PC-9 (cell line): ENCODE results near the gene ANKRD17. TPM values are rescaled to one million over a fixed set of nuclear protein-coding genes. Genes with fewer than 3 reads are reported as not detected.

Experiments used
- BruUV-seq: library from RNA; stranded (reverse); fragments of 400-500 nt; replicated peaks from 2 replicates; lab custom pipeline; 2021; lab: Mats Ljungman, UMichigan
- CTCF ChIA-PET: fragments of 300-600 bp; sonication (Branson Sonifier 250); formaldehyde crosslinking; loops from one replicate; lab custom pipeline; 2022; ENCODE audit warnings: antibody characterized with exemption; lab: Charles Lee
- POLR2A ChIA-PET: fragments of 300-600 bp; sonication (Branson Sonifier 250); formaldehyde crosslinking; loops from one replicate; lab custom pipeline; 2022; ENCODE audit warnings: antibody characterized with exemption; ENCODE audit not compliant: unreplicated experiment; lab: Charles Lee
- DNase-seq, 2 experiments: peaks; one replicate each; pipeline versions ENCODE4 v3.0.0 to v3.0.0-alpha.2; 2015 to 2022; ENCODE audit warnings: mixed read lengths in 1 of 2
- H2AFZ ChIP-seq: fragments of 200-600 bp; sonication (generic); 2 replicates; pipeline ENCODE4 v1.8.1; 2017; ENCODE audit warnings: antibody characterized with exemption
- H3F3A ChIP-seq: fragments of 200-600 bp; sonication (generic); 2 replicates; pipeline ENCODE4 v1.8.1; 2017; ENCODE audit warnings: antibody characterized with exemption, mild to moderate bottlenecking, low read depth; ENCODE audit not compliant: insufficient read depth
- H3K27ac ChIP-seq: fragments of 200-600 bp; sonication (generic); 2 replicates; pipeline ENCODE4 v1.6.1; 2016; ENCODE audit warnings: mixed run types
- H3K27me3 ChIP-seq: fragments of 200-600 bp; sonication (generic); 2 replicates; pipeline ENCODE4 v1.6.1; 2016; ENCODE audit warnings: low read depth, mixed run types; ENCODE audit not compliant: insufficient read depth
- H3K36me3 ChIP-seq: fragments of 200-600 bp; sonication (generic); 2 replicates; pipeline ENCODE4 v1.6.1; 2016; ENCODE audit warnings: low read depth, mixed run types
- H3K4me1 ChIP-seq: fragments of 200-600 bp; sonication (generic); replicated peaks from 2 replicates; pipeline ENCODE4 v1.6.1; 2016; ENCODE audit warnings: mixed run types; ENCODE audit not compliant: insufficient read depth
- H3K4me2 ChIP-seq: fragments of 200-600 bp; sonication (generic); 2 replicates; pipeline ENCODE4 v1.6.1; 2017; ENCODE audit warnings: mixed run types
- H3K4me3 ChIP-seq: fragments of 200-600 bp; sonication (generic); 2 replicates; pipeline ENCODE4 v1.6.1; 2016; ENCODE audit warnings: mixed run types
- H3K79me2 ChIP-seq: fragments of 200-600 bp; sonication (generic); 2 replicates; pipeline ENCODE4 v1.6.1; 2017; ENCODE audit warnings: low read depth, mixed run types
- H3K9me2 ChIP-seq: fragments of 200-600 bp; sonication (generic); 2 replicates; pipeline ENCODE4 v1.8.1; 2017; ENCODE audit warnings: mild to moderate bottlenecking; ENCODE audit not compliant: insufficient read depth
- H3K9me3 ChIP-seq: fragments of 200-600 bp; sonication (generic); 2 replicates; pipeline ENCODE4 v1.8.1; 2016; ENCODE audit warnings: low read depth; ENCODE audit not compliant: insufficient read depth
- H4K20me1 ChIP-seq: fragments of 200-600 bp; sonication (generic); 2 replicates; pipeline ENCODE4 v1.8.1; 2017; ENCODE audit not compliant: insufficient read depth
- EZH2 ChIP-seq: fragments of 200-600 bp; sonication (generic); IDR thresholded peaks from 2 replicates; pipeline ENCODE4 v1.8.0; 2017; ENCODE audit warnings: antibody characterized with exemption, low read depth
- intact Hi-C: fragments of 100-400 bp; cut with micrococcal nuclease; formaldehyde crosslinking; loops from one replicate; pipeline ENCODE4 v1.10.0; 2022; ENCODE audit not compliant: unreplicated experiment
- total RNA-seq: library from RNA; stranded (reverse); gene quantifications from 2 replicates; pipeline ENCODE4 v1.2.3, GENCODE V29; 2021
- TF ChIP-seq, protein P1 (sequence below): fragments of 200-600 bp; sonication (generic); conservative IDR thresholded peaks from 2 replicates; pipeline ENCODE4 v1.6.1; 2017; ENCODE audit warnings: mixed run types, antibody characterized with exemption, mild to moderate bottlenecking, moderate library complexity

Gene ANKRD17
- total RNA-seq, 1 experiment from 2014 or later, result 37.9 TPM

DNA sequence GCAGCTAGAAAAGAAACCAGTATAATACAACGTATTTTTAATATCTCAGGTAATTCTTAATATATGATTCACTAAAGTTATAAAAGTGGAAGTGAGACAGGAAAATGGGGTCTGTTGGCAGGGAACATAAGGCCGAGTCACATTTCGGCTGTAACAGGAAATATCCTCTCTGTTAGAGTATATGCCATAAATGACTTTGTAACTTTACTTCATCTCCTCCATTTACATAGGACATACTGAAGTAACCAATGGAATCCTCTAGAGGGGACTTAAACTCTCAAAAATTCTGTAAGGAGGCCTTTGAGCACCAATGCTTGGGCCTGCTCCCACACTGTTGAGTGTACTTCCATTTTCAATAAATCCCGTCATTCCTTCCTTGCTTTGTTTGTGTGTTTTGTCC, 71.3 kb downstream of the ANKRD17 start:
- TF ChIP-seq, protein P1, sequence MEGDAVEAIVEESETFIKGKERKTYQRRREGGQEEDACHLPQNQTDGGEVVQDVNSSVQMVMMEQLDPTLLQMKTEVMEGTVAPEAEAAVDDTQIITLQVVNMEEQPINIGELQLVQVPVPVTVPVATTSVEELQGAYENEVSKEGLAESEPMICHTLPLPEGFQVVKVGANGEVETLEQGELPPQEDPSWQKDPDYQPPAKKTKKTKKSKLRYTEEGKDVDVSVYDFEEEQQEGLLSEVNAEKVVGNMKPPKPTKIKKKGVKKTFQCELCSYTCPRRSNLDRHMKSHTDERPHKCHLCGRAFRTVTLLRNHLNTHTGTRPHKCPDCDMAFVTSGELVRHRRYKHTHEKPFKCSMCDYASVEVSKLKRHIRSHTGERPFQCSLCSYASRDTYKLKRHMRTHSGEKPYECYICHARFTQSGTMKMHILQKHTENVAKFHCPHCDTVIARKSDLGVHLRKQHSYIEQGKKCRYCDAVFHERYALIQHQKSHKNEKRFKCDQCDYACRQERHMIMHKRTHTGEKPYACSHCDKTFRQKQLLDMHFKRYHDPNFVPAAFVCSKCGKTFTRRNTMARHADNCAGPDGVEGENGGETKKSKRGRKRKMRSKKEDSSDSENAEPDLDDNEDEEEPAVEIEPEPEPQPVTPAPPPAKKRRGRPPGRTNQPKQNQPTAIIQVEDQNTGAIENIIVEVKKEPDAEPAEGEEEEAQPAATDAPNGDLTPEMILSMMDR, result no peak
- no peak for TF ChIP-seq EZH2
- POLR2A ChIA-PET, result no interaction called here
- no peak overlapping the region for H3K4me2 ChIP-seq

DNA sequence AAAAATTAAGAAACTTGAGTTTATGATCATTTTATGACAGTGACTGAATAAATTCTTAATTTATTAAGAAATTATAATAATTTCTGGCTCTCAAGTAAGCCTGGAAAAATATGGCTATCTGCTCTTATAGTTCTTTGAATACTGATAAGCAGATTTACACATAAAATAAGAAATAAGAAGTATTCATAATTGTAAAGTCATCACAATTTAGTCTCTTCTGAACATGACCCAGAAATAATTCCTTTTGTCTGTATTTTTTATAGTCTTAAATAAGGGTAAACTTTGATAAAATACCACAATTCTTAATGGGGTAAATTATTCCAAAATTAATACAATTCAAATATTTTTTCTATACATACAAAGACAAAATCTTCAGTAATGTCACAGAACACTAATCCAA, 72.7 kb downstream of the ANKRD17 start:
- Histone ChIP-seq H3K4me2 (no peak overlapping the region), H3K27ac (no peak overlapping the region), H4K20me1 (peaks cover 14% of the 10 kb centered on the region; the same call in 1 of the 2 replicates), H3K4me3 (no peak overlapping the region), H3K27me3 (no peaks in the 10 kb centered on the region), H3K36me3 (0 out of 2 replicates have a peak, but pooled peaks cover 5% of the 10 kb centered on the region), H3K4me1 (no peaks in the 10 kb centered on the region), H3F3A (peaks cover 5% of the 10 kb centered on the region), H2AFZ (no peak overlapping the region), H3K9me2 (no peaks in the 10 kb centered on the region), H3K9me3 (no peaks in the 10 kb centered on the region), H3K79me2 (peaks cover 75% of the 10 kb centered on the region)
- TF ChIP-seq, protein P1, result no peak
- no peak for TF ChIP-seq EZH2
- BruUV-seq, result no TSS peak
- no peak for DNase-seq
- ChIA-PET CTCF (no interaction called here), POLR2A (no interaction called here)
- intact Hi-C loops, result no loop called here

More for the DNA sequence above, 71.3 kb downstream of the ANKRD17 start:
- no peaks in the 10 kb centered on the region for H3K4me1 ChIP-seq
- H3K9me2 ChIP-seq, result no peaks in the 10 kb centered on the region
- H3K36me3 ChIP-seq, result 0 out of 2 replicates have a peak, but pooled peaks cover 5% of the 10 kb centered on the region
- H3K4me3 ChIP-seq, result no peak overlapping the region
- no peaks in the 10 kb centered on the region for H3K27me3 ChIP-seq
- no peaks in the 10 kb centered on the region for H3K9me3 ChIP-seq
- H4K20me1 ChIP-seq, result peaks cover 14% of the 10 kb centered on the region; the same call in 1 of the 2 replicates
- no TSS peak for BruUV-seq
- no peak for DNase-seq
- intact Hi-C loops, result no loop called here
- H3F3A ChIP-seq, result peaks cover 5% of the 10 kb centered on the region
- CTCF ChIA-PET, result no interaction called here
- H3K79me2 ChIP-seq, result peaks cover 74% of the 10 kb centered on the region
- H3K27ac ChIP-seq, result no peak overlapping the region
- no peak overlapping the region for H2AFZ ChIP-seq

GRCh38 chr4:73181231-73181630, 77.4 kb downstream of the ANKRD17 start:
- no peaks in the 10 kb centered on the region for H3F3A ChIP-seq
- no peak overlapping the region for H2AFZ ChIP-seq
- no peak for DNase-seq
- peaks cover 5% of the 10 kb centered on the region; the same call in 1 of the 2 replicates for H4K20me1 ChIP-seq
- no peak overlapping the region for H3K27ac ChIP-seq
- POLR2A ChIA-PET, result no interaction called here
- H3K4me2 ChIP-seq, result no peak overlapping the region
- no peak overlapping the region for H3K4me3 ChIP-seq
- intact Hi-C loops, result no loop called here
- BruUV-seq, result no TSS peak
- H3K27me3 ChIP-seq, result no peaks in the 10 kb centered on the region
- H3K36me3 ChIP-seq, result peaks cover 7% of the 10 kb centered on the region
- peaks cover 67% of the 10 kb centered on the region for H3K79me2 ChIP-seq
- CTCF ChIA-PET, result interaction anchor here (0.6 kb wide), 1 partner anchor 1008 kb away, joined by 4 read pairs; no protein-coding TSS in a partner anchor
- H3K9me3 ChIP-seq, result no peaks in the 10 kb centered on the region
- TF ChIP-seq, protein P1, result no peak
- TF ChIP-seq EZH2, result no peak
- no peaks in the 10 kb centered on the region for H3K9me2 ChIP-seq
- no peaks in the 10 kb centered on the region for H3K4me1 ChIP-seq
